Nephron progenitor cell (in vitro differentiated cells): ENCODE measurements around the gene PDK4.

ENCODE experiments used
- DNase-seq: peaks from one replicate; pipeline ENCODE4 v3.0.0; 2021
- H3K27ac Mint-ChIP-seq: 2 replicates; pipeline ENCODE4 v1.8.0; 2021; ENCODE audit warnings: mild to moderate bottlenecking, moderate library complexity, mixed read lengths
- H3K27me3 Mint-ChIP-seq: 2 replicates; pipeline ENCODE4 v1.8.0; 2021; ENCODE audit warnings: mild to moderate bottlenecking, low read depth, mixed read lengths; ENCODE audit not compliant: poor library complexity
- H3K36me3 Mint-ChIP-seq: 2 replicates; pipeline ENCODE4 v1.8.0; 2021; ENCODE audit warnings: low read depth, mixed read lengths
- H3K4me1 Mint-ChIP-seq: 2 replicates; pipeline ENCODE4 v1.8.0; 2021; ENCODE audit warnings: mixed read lengths
- H3K4me3 Mint-ChIP-seq: 2 replicates; pipeline ENCODE4 v1.8.0; 2021; ENCODE audit warnings: mild to moderate bottlenecking, moderate library complexity, mixed read lengths
- H3K9me3 Mint-ChIP-seq: 2 replicates; pipeline ENCODE4 v1.8.0; 2021; ENCODE audit warnings: mild to moderate bottlenecking, moderate library complexity, mixed read lengths
- TF ChIP-seq, protein P1 (sequence below): fragments of 200-600 bp; sonication (generic); IDR thresholded peaks from 2 replicates; pipeline ENCODE4 v1.5.0; 2021; ENCODE audit warnings: antibody characterized with exemption

Gene PDK4

GRCh38 chr7:95534796-95535195 is 61.5 kb downstream of the PDK4 start:
- Mint-ChIP-seq H3K36me3 (no peaks in the 10 kb centered on the region), H3K27me3 (peaks cover 28% of the 10 kb centered on the region), H3K9me3 (no peaks in the 10 kb centered on the region), H3K27ac (no peak overlapping the region), H3K4me3 (no peak overlapping the region), H3K4me1 (peaks cover 3% of the 10 kb centered on the region)
- TF ChIP-seq, protein P1, sequence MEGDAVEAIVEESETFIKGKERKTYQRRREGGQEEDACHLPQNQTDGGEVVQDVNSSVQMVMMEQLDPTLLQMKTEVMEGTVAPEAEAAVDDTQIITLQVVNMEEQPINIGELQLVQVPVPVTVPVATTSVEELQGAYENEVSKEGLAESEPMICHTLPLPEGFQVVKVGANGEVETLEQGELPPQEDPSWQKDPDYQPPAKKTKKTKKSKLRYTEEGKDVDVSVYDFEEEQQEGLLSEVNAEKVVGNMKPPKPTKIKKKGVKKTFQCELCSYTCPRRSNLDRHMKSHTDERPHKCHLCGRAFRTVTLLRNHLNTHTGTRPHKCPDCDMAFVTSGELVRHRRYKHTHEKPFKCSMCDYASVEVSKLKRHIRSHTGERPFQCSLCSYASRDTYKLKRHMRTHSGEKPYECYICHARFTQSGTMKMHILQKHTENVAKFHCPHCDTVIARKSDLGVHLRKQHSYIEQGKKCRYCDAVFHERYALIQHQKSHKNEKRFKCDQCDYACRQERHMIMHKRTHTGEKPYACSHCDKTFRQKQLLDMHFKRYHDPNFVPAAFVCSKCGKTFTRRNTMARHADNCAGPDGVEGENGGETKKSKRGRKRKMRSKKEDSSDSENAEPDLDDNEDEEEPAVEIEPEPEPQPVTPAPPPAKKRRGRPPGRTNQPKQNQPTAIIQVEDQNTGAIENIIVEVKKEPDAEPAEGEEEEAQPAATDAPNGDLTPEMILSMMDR, result no peak
- no peak for DNase-seq
